GM18520 (cell line): ENCODE data around the gene PCDHGA12.
A peak's percentile ranks its signal among the peaks of the same experiment; 100 is the strongest.
"Not testable (repeated sequence)": the region's sequence is repeated elsewhere in the genome, so short reads cannot be mapped to it uniquely, and the experiment has no call there.

ENCODE experiments used
- ATAC-seq: cut with Tn5 transposase; IDR thresholded peaks from one replicate; pipeline ENCODE4 v1.9.1; 2021; ENCODE audit not compliant: unreplicated experiment

The PCDHGA12 gene

DNA sequence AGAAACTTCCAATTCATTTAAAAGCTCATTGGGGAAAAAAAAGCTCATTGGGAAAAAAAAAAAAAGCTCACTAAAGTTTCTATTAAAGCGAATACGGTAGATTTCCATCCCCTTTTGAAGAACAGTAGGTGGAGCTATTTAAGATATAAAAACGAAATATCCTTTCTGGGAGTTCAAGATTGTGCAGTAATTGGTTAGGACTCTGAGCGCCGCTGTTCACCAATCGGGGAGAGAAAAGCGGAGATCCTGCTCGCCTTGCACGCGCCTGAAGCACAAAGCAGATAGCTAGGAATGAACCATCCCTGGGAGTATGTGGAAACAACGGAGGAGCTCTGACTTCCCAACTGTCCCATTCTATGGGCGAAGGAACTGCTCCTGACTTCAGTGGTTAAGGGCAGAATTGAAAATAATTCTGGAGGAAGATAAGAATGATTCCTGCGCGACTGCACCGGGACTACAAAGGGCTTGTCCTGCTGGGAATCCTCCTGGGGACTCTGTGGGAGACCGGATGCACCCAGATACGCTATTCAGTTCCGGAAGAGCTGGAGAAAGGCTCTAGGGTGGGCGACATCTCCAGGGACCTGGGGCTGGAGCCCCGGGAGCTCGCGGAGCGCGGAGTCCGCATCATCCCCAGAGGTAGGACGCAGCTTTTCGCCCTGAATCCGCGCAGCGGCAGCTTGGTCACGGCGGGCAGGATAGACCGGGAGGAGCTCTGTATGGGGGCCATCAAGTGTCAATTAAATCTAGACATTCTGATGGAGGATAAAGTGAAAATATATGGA lies at the start of gene PCDHGA12:
Gene PCDHGA12, plus strand, starts transcription at position 176 of the 782 bp plus-strand sequence. Its CDS starts 253 bp downstream, at position 429.
- ATAC-seq, result peak; percentile 68

DNA sequence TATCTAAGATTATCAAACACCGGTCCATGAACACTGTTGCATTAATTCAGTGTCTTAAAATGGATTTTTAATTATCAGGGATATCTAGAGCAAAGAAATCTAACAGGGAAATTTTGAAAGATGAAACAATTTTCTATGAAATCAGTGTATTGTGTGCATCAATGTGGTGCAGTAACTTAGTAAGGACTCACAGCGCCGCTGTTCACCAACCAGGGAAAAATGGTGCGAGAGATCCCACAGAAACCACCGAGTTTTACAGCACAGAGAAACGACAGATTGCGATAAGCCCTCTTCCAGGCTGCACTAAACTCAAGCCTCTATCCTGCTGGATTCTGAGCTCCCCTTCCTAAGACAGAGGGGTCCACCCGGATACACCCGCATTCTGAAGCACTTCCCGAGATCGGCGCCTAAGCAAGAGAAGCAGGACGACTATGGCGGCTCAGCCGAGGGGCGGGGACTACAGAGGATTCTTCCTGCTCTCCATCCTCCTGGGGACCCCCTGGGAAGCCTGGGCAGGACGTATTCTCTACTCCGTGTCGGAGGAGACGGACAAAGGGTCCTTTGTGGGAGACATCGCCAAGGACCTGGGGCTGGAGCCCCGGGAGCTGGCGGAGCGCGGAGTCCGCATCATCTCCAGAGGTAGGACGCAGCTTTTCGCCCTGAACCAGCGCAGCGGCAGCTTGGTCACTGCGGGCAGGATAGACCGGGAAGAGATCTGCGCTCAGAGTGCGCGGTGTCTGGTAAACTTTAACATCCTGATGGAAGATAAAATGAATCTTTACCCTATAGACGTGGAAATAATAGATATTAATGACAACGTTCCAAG lies 47.6 kb upstream of the PCDHGA12 start, which contains the start of gene PCDHGA7:
Gene PCDHGA7, plus strand, starts transcription at position 274 of the 826 bp plus-strand sequence. Its CDS starts 158 bp downstream, at position 432.
- ATAC-seq, result no peak

DNA sequence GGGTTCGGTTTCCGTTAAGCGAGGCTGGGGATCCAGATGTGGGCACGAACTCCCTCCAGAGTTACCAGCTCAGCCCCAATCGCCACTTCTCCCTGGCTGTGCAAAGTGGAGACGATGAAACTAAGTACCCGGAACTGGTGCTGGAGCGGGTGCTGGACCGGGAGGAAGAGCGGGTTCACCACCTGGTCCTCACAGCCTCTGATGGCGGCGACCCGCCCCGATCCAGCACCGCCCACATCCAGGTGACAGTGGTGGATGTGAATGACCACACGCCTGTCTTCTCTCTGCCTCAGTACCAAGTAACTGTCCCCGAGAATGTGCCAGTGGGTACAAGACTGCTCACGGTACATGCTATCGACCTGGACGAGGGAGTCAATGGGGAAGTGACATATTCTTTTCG lies 47.0 kb upstream of the PCDHGA12 start:
- no peak for ATAC-seq

DNA sequence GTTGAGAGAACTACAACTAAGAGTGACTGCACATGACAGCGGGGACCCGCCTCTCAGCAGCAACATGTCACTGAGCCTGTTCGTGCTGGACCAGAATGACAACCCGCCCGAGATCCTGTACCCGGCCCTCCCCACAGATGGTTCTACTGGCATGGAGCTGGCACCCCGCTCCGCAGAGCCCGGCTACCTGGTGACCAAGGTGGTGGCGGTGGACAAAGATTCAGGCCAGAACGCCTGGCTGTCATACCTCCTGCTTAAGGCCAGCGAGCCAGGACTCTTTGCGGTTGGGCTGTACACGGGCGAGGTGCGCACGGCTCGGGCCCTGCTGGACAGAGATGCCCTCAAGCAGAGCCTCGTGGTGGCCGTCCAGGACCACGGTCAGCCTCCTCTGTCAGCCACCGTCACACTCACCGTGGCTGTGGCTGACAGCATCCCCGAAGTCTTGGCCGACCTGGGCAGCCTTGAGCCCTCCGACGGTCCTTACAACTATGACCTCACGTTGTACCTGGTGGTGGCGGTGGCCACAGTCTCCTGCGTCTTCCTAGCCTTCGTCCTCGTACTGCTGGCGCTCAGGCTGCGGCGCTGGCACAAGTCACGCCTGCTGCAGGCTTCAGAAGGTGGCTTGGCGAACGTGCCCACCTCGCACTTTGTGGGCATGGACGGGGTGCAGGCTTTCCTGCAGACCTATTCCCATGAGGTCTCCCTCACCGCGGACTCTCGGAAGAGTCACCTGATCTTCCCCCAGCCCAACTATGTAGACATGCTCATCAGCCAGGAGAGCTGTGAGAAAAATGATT lies 45.6 kb upstream of the PCDHGA12 start:
- no peak for ATAC-seq

DNA sequence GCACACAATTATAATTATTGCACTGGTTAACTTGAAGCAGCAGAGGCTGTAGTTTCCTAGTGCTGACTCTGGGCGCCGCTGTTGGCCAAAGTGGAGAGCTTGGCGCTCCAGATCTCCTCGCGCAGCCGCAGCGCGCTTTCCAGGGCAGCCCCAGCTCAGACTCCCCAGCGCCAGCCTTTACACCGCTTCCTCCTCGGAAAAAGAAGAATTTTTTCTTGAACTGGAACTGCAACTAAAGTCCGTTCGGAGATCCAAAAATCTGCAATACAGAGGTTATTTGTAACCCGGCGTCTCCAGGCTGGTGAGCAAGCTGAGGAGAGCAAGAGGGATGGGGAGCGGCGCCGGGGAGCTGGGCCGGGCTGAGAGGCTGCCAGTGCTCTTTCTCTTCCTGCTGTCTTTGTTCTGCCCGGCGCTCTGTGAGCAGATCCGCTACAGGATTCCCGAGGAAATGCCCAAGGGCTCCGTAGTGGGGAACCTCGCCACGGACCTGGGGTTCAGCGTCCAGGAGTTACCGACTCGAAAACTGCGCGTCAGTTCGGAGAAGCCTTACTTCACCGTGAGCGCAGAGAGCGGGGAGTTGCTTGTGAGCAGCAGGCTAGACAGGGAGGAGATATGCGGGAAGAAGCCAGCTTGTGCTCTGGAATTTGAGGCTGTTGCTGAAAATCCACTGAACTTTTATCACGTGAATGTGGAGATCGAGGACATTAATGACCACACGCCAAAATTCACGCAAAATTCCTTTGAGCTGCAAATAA lies 42.6 kb upstream of the PCDHGA12 start, which contains the start of gene PCDHGB4:
Gene PCDHGB4, plus strand, starts transcription at position 142 of the 755 bp plus-strand sequence. Its CDS starts 187 bp downstream, at position 329.
- ATAC-seq, result not testable (repeated sequence)

DNA sequence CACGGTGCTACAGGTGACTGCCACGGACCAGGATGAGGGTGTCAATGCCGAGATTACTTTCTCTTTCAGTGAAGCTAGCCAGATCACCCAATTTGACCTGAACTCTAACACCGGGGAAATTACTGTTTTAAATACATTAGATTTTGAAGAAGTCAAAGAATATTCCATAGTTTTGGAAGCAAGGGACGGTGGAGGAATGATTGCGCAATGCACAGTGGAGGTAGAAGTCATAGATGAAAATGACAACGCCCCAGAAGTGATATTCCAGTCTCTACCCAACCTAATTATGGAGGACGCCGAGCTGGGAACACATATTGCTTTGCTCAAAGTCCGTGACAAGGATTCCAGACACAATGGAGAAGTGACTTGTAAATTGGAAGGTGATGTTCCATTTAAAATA lies 41.6 kb upstream of the PCDHGA12 start:
- ATAC-seq, result no peak

DNA sequence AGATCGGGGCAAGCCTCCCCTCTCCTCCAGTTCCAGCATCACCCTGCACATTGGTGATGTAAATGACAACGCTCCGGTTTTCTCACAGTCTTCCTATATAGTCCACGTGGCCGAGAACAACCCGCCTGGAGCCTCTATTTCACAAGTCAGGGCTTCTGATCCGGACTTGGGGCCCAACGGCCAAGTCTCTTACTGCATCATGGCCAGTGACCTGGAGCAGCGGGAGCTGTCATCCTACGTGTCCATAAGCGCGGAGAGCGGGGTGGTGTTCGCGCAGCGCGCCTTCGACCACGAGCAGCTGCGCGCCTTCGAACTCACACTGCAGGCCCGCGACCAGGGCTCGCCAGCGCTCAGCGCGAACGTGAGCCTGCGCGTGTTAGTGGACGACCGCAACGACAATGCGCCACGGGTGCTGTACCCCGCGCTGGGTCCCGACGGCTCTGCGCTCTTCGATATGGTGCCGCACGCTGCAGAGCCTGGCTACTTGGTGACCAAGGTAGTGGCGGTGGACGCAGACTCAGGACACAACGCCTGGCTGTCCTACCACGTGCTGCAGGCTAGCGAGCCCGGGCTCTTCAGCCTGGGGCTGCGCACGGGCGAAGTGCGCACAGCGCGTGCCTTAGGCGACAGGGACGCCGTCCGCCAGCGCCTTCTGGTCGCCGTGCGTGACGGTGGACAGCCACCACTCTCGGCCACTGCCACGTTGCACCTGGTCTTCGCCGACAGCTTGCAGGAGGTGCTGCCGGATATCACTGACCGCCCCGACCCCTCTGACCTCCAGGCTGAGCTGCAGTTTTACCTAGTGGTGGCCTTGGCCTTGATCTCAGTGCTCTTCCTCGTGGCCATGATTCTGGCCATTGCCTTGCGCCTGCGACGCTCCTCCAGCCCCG lies 40.9 kb upstream of the PCDHGA12 start:
- no peak for ATAC-seq

DNA sequence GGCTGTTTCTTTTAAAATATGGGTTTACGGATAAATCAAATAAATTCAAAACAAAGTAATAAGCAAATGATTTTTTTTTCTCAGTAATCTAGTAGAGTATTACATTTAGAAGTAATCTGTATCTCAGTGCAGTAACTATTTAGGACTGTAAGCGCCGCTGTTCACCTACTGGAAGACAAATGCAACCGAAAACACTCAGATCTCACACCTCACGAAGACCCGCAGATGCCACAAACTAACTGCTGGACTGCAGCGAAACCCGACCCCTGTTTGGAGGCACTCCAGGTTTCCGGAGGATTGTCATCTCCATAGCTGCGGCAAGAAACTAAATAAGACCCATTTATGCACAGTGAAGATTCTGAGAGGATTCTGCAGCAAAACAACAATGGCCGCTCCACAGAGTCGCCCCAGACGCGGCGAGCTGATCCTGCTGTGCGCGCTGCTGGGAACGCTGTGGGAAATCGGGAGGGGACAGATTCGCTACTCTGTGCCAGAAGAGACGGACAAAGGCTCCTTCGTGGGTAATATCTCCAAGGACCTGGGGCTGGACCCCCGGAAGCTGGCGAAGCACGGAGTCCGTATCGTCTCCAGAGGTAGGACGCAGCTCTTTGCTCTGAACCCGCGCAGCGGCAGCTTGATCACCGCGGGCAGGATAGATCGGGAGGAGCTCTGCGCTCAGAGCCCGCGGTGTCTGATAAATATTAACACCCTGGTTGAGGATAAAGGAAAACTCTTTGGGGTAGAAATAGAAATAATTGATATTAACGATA lies 37.7 kb upstream of the PCDHGA12 start, which contains the start of gene PCDHGA8:
Gene PCDHGA8, plus strand, starts transcription at position 205 of the 770 bp plus-strand sequence. Its CDS starts 181 bp downstream, at position 386.
- no peak for ATAC-seq

DNA sequence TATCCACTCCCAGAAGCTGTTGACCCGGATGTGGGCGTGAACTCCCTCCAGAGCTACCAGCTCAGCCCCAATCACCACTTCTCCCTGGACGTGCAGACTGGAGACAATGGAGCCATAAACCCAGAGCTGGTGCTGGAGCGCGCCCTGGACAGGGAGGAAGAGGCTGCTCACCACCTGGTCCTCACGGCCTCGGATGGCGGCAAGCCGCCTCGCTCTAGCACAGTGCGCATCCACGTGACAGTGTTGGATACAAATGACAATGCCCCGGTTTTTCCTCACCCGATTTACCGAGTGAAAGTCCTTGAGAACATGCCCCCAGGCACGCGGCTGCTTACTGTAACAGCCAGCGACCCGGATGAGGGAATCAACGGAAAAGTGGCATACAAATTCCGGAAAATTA lies 37.0 kb upstream of the PCDHGA12 start:
- ATAC-seq, result no peak

DNA sequence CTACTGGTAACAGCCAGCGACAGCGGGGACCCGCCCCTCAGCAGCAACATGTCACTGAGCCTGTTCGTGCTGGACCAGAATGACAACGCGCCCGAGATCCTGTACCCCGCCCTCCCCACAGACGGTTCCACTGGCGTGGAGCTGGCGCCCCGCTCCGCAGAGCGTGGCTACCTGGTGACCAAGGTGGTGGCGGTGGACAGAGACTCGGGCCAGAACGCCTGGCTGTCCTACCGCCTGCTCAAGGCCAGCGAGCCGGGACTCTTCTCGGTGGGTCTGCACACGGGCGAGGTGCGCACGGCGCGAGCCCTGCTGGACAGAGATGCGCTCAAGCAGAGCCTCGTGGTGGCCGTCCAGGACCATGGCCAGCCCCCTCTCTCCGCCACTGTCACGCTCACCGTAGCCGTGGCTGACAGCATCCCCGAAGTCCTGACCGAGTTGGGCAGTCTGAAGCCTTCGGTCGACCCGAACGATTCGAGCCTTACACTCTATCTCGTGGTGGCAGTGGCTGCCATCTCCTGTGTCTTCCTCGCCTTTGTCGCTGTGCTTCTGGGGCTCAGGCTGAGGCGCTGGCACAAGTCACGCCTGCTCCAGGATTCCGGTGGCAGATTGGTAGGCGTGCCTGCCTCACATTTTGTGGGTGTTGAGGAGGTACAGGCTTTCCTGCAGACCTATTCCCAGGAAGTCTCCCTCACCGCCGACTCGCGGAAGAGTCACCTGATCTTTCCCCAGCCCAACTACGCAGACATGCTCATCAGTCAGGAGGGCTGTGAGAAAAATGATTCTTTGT lies 35.7 kb upstream of the PCDHGA12 start:
- not testable (repeated sequence) for ATAC-seq

DNA sequence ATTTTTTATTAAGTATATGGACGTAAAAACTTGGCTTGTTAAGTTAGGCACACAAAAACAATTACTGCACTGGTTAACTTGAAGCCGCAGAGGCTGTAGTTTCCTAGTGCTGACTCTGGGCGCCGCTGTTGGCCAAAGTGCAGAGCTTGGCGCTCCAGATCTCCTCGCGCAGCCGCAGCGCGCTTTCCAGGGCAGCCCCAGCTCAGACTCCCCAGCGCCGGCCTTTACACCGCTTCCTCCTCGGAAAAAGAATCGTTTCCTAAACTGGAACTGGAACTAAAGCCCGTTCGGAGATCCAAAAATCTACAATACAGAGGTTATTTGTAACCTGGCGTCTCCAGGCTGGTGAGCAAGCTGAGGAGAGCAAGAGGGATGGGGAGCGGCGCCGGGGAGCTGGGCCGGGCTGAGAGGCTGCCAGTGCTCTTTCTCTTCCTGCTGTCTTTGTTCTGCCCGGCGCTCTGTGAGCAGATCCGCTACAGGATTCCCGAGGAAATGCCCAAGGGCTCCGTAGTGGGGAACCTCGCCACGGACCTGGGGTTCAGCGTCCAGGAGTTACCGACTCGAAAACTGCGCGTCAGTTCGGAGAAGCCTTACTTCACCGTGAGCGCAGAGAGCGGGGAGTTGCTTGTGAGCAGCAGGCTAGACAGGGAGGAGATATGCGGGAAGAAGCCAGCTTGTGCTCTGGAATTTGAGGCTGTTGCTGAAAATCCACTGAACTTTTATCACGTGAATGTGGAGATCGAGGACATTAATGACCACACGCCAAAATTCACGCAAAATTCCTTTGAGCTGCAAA lies 32.4 kb upstream of the PCDHGA12 start, which contains the start of gene PCDHGB5:
Gene PCDHGB5, plus strand, starts transcription at position 192 of the 796 bp plus-strand sequence. Its CDS starts 181 bp downstream, at position 373.
- ATAC-seq, result not testable (repeated sequence)

DNA sequence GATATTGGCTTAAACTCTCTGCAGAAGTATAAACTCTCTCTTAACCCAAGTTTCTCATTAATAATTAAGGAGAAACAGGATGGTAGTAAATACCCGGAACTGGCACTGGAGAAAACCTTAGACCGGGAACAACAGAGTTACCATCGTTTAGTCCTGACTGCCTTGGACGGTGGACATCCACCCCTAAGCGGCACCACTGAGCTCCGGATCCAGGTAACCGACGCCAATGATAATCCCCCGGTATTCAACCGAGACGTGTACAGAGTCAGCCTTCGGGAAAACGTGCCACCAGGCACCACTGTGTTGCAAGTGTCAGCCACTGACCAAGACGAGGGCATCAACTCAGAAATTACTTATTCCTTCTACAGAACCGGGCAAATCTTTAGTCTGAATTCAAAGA lies 31.7 kb upstream of the PCDHGA12 start:
- ATAC-seq, result no peak

DNA sequence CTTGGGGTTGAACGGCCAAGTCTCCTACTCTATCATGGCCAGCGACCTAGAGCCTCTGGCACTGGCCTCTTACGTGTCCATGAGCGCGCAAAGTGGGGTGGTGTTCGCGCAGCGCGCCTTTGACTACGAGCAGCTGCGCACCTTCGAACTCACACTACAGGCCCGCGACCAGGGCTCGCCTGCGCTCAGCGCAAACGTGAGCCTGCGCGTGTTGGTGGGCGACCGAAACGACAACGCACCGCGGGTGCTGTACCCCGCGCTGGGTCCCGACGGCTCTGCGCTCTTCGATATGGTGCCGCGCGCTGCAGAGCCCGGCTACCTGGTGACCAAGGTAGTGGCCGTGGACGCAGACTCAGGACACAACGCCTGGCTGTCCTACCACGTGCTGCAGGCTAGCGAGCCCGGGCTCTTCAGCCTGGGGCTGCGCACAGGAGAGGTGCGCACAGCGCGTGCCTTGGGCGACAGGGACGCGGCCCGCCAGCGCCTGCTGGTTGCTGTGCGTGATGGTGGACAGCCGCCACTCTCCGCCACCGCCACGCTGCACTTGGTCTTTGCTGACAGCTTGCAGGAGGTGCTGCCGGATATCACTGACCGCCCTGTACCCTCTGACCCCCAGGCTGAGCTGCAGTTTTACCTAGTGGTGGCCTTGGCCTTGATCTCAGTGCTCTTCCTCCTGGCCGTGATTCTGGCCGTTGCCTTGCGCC lies 30.6 kb upstream of the PCDHGA12 start:
- ATAC-seq, result no peak

DNA sequence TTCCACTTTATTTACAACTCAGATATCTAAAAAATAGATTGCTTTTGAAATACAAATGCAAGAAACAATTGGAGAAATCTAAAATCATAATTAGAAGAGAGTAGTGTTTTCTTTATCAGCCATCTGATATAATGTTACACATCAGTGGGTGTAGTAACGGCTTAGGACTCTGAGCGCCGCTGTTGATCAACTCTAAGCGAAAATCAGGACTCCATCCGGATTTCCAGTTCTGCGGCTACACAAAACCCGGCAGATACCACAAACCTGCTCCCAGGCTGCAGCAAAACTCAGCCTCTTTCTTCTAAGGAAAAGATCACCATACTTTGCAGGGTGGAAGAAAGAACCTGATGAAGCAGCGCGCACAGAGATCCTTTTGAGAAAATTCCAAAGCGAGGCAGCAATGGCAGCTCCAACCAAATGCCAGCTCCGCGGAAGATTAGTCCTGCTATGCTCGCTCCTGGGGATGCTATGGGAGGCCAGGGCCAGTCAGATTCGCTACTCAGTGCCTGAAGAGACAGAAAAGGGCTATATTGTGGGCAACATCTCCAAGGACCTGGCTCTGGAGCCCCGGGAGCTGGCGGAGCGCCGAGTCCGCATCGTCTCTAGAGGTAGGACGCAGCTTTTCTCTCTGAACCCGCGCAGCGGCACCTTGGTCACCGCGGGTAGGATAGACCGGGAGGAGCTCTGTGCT lies 27.6 kb upstream of the PCDHGA12 start, which contains the start of gene PCDHGA9:
Gene PCDHGA9, plus strand, starts transcription at position 226 of the 691 bp plus-strand sequence. Its CDS starts 175 bp downstream, at position 401.
- ATAC-seq, result no peak

DNA sequence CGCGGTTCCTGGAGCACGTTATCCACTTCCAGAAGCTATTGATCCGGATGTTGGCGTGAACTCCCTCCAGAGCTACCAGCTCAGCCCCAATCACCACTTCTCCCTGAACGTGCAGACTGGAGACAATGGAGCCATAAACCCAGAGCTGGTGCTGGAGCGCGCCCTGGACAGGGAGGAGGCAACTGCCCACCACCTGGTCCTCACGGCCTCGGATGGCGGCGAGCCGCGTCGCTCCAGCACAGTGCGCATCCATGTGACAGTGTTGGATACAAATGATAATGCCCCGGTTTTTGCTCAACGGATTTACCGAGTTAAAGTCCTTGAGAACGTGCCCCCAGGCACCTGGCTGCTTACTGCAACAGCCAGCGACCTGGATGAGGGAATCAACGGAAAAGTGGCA lies 26.9 kb upstream of the PCDHGA12 start:
- no peak for ATAC-seq
